ENCODE data around the gene LIPH.

The LIPH gene

DNA sequence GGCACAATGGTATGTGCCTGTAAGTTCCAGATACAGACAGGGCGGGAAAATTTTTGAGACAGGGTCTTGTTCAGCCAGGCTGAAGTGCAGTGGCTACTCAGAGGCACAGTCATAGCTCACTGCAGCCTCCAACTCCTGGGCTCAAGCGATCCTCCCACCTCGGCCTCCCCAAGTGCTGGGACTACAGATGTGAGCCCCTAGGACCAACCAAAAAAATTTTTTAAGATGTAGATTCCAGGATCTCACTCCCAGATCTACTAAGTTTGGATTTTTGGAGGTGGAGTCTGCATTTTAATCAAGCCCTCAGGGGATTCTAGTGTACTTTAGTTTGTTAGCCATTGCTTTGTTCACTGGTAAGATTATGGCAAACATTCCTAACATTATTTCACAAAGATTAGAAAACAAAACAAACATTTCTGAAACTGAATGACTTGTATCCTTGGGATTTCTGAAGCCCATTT is 2.7 kb downstream of the LIPH start:
- no peak for DNase-seq (ENCODE audit: low read depth, low spot score)
- H3K4me3 ChIP-seq (ENCODE audit: low read length): no peak overlapping the region

GRCh38 chr3:185549122-185549521 is 3.3 kb downstream of the LIPH start:
- H3K4me3 ChIP-seq (ENCODE audit: low read length): no peak overlapping the region
- no peak for DNase-seq (ENCODE audit: low read depth, low spot score)

GRCh38 chr3:185540695-185541094 is 11.7 kb downstream of the LIPH start:
- H3K4me3 ChIP-seq (ENCODE audit: low read length): no peak overlapping the region
- DNase-seq (ENCODE audit: low read depth, low spot score): no peak

DNA sequence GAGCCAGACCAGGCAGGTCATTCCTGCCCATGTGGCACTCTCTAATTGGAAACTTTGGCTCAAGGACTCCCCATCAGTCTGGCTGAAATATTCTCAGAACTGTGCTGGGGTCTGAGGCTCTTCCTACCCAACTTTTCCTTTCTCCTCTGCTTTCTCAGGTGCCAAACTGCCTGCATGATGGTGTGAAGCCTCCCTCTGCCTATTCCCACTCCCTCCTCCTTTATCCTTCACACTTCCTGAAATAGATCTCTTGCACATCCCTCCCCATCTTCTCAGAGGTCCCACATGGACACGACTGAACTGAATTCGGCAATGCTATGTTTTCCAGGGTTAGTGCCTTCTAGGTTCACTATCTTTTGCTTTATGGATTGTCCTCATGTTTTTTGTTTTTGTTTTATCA is 12.5 kb downstream of the LIPH start:
- no peak overlapping the region for H3K4me3 ChIP-seq (ENCODE audit: low read length)

GRCh38 chr3:185537369-185537970 is 14.9 kb downstream of the LIPH start:
- peak; percentile 50 for DNase-seq (ENCODE audit: low read depth, low spot score)
- no peak overlapping the region for H3K4me3 ChIP-seq (ENCODE audit: low read length)

More for the DNA sequence above, 12.5 kb downstream of the LIPH start:
- DNase-seq (ENCODE audit: low read depth, low spot score): no peak

DNA sequence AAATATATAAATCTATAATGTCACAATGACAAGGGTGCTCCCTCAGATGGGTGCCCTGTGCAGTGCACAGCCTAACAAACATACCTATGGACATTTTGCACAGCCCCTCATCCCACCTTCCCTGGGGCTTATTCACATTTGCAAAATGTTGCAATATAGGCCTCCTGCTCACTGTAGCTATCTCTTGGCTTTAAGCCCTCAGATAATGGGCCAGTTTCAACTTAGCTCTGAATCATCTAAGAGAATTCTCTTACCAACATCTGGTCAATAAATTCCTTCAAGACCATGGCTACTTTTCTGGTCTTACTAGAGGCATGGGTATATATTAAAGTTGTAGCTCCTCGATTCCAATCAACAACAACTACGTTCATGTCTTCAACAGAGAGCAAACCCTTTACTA is 17.9 kb downstream of the LIPH start:
- no peak for DNase-seq (ENCODE audit: low read depth, low spot score)
- H3K4me3 ChIP-seq (ENCODE audit: low read length): no peak overlapping the region

GRCh38 chr3:185532901-185533300 is 19.5 kb downstream of the LIPH start:
- no peak for DNase-seq (ENCODE audit: low read depth, low spot score)
- H3K4me3 ChIP-seq (ENCODE audit: low read length): no peak overlapping the region

GRCh38 chr3:185530856-185531255 is 21.5 kb downstream of the LIPH start:
- no peak overlapping the region for H3K4me3 ChIP-seq (ENCODE audit: low read length)
- no peak for DNase-seq (ENCODE audit: low read depth, low spot score)

DNA sequence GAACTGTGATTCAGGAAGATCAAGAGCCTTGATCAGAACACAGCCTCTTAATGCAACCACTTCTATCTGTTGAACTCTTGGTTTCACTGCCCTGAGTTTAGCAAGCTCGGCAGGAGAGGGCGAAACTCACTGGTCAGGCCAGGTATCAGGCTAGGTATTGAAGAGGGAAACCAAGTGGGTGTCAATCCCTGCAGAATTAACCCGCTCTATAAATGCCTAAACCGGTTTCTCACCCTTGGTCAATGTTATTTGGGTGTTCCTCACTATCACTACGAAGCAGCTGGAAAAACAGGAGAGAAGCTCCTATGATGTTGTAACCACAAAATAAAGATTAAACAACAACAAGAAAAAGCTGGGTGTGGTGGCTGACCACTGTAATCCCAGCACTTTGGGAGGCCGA is 23.9 kb downstream of the LIPH start:
- no peak overlapping the region for H3K4me3 ChIP-seq (ENCODE audit: low read length)
- no peak for DNase-seq (ENCODE audit: low read depth, low spot score)

DNA sequence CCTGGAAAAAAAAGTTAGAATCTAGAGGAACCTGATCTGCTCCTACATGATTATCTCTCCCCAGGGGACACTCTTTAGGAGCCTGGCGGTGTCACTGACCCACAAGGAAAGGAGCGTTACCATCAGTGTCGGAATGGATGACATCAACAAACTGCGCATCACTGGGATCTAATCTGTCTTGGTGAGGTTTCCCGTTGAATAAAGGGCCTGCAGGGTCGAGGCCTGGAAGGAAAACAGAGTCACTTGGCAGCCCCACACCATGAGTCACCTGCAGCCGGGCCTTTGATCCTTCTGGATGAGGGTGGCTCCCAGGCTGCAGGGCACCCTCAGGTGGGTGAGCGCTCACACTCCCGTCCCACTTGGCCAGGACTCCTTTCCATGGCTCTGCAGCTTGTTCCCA is 25.0 kb downstream of the LIPH start:
- no peak for DNase-seq (ENCODE audit: low read depth, low spot score)
- no peak overlapping the region for H3K4me3 ChIP-seq (ENCODE audit: low read length)

- no peak for DNase-seq (ENCODE audit: low read depth, low spot score)
- no peak overlapping the region for H3K4me3 ChIP-seq (ENCODE audit: low read length)
Observed at GRCh38 chr3:185526349-185526951, 25.9 kb downstream of the LIPH start.

- DNase-seq (ENCODE audit: low read depth, low spot score): no peak
- H3K4me3 ChIP-seq (ENCODE audit: low read length): no peak overlapping the region
Observed at GRCh38 chr3:185521349-185522138, 30.8 kb downstream of the LIPH start.

- DNase-seq (ENCODE audit: low read depth, low spot score): no peak
Observed at GRCh38 chr3:185519021-185519420, 33.4 kb downstream of the LIPH start.

GRCh38 chr3:185517387-185518130 is 34.8 kb downstream of the LIPH start:
- H3K4me3 ChIP-seq (ENCODE audit: low read length): no peak overlapping the region
- DNase-seq (ENCODE audit: low read depth, low spot score): no peak

More at GRCh38 chr3:185519021-185519420, 33.4 kb downstream of the LIPH start:
- no peak overlapping the region for H3K4me3 ChIP-seq (ENCODE audit: low read length)

GRCh38 chr3:185511711-185512110 is 40.7 kb downstream of the LIPH start:
- H3K4me3 ChIP-seq (ENCODE audit: low read length): no peak overlapping the region
- no peak for DNase-seq (ENCODE audit: low read depth, low spot score)

GRCh38 chr3:185508335-185508991 is 43.9 kb downstream of the LIPH start:
- no peak overlapping the region for H3K4me3 ChIP-seq (ENCODE audit: low read length)
- DNase-seq (ENCODE audit: low read depth, low spot score): no peak

DNA sequence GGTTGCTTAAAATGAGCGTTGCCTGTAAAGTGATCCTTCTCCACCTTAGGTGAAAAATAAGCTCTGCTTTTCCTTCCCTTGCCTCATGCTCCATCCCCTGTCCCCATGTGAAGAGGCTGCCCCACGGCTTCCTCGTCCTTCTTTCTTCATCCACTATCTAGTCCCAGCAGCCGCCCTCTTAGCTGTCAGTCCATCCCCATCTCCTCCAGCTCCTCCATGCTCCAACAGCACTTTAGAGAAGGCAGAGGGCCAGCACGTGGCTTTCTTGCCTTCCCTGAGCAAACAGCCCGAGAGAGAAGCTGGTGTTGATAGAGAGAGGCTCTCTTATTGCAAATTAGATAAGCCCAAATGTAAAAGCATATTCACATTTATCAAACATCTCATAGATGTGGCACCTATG is 44.5 kb downstream of the LIPH start:
- no peak for DNase-seq (ENCODE audit: low read depth, low spot score)
- H3K4me3 ChIP-seq (ENCODE audit: low read length): no peak overlapping the region

- no peak for DNase-seq (ENCODE audit: low read depth, low spot score)
- no peak overlapping the region for H3K4me3 ChIP-seq (ENCODE audit: low read length)
Observed at GRCh38 chr3:185504636-185505035, 47.8 kb downstream of the LIPH start.

GRCh38 chr3:185503521-185503920 is 48.9 kb downstream of the LIPH start:
- no peak overlapping the region for H3K4me3 ChIP-seq (ENCODE audit: low read length)
- no peak for DNase-seq (ENCODE audit: low read depth, low spot score)

Data from Jurkat, Clone E6-1 (cell line).